Activated naive CD8-positive, alpha-beta T cell treated with anti-CD3 and anti-CD28 coated beads, Interleukin-2, amount 50 U/mL, for 24 hours (primary cell): Measurements from ENCODE around the gene CFP.

Experiments
- ATAC-seq: fragments of 150-1000 bp; cut with Tn5 transposase; one replicate; pipeline ENCODE4 v1.10.0; 2021
- DNase-seq: peaks from one replicate; pipeline ENCODE4 v3.0.0; 2021
- H3K27ac Mint-ChIP-seq: one replicate; pipeline ENCODE4 v1.8.0; 2021; ENCODE audit warnings: mild to moderate bottlenecking, mixed read lengths
- H3K27me3 Mint-ChIP-seq: one replicate; pipeline ENCODE4 v1.8.0; 2021; ENCODE audit warnings: mixed read lengths
- H3K36me3 Mint-ChIP-seq: one replicate; pipeline ENCODE4 v1.8.0; 2021; ENCODE audit warnings: low read depth, mixed read lengths
- H3K4me1 Mint-ChIP-seq: one replicate; pipeline ENCODE4 v1.8.0; 2021; ENCODE audit warnings: mixed read lengths
- H3K4me3 Mint-ChIP-seq: one replicate; pipeline ENCODE4 v1.8.0; 2021; ENCODE audit warnings: mild to moderate bottlenecking, moderate library complexity, mixed read lengths
- H3K9me3 Mint-ChIP-seq: one replicate; pipeline ENCODE4 v1.8.0; 2021; ENCODE audit warnings: mixed read lengths

CFP gene

GRCh38 chrX:47578692-47579091 is 51.0 kb downstream of the CFP start:
- no peak for ATAC-seq
- no peak overlapping the region for H3K4me3 Mint-ChIP-seq
- no peak overlapping the region for H3K27ac Mint-ChIP-seq

GRCh38 chrX:47577901-47578300 is 51.8 kb downstream of the CFP start:
- no peak overlapping the region for H3K4me3 Mint-ChIP-seq
- no peak for ATAC-seq
- H3K36me3 Mint-ChIP-seq = no peaks in the 10 kb centered on the region
- no peak for DNase-seq
- peaks cover 33% of the 10 kb centered on the region for H3K4me1 Mint-ChIP-seq
- no peaks in the 10 kb centered on the region for H3K9me3 Mint-ChIP-seq
- H3K27ac Mint-ChIP-seq = no peak overlapping the region
- peaks cover 10% of the 10 kb centered on the region for H3K27me3 Mint-ChIP-seq

More at GRCh38 chrX:47578692-47579091, 51.0 kb downstream of the CFP start:
- peaks cover 35% of the 10 kb centered on the region for H3K4me1 Mint-ChIP-seq
- H3K9me3 Mint-ChIP-seq = no peaks in the 10 kb centered on the region
- DNase-seq = no peak
- H3K36me3 Mint-ChIP-seq = no peaks in the 10 kb centered on the region
- H3K27me3 Mint-ChIP-seq = peaks cover 7% of the 10 kb centered on the region

- no peak overlapping the region for H3K4me3 Mint-ChIP-seq
- DNase-seq = no peak
- peaks cover 10% of the 10 kb centered on the region for H3K27me3 Mint-ChIP-seq
- H3K4me1 Mint-ChIP-seq = peaks cover 32% of the 10 kb centered on the region
- no peak overlapping the region for H3K27ac Mint-ChIP-seq
- H3K36me3 Mint-ChIP-seq = no peaks in the 10 kb centered on the region
- H3K9me3 Mint-ChIP-seq = no peaks in the 10 kb centered on the region
- ATAC-seq = no peak
Measured at GRCh38 chrX:47577424-47577823, 52.3 kb downstream of the CFP start.

- DNase-seq (no peak), ATAC-seq (no peak)
- Mint-ChIP-seq H3K4me3 (no peak overlapping the region), H3K4me1 (peaks cover 23% of the 10 kb centered on the region), H3K9me3 (no peaks in the 10 kb centered on the region), H3K27me3 (peaks cover 8% of the 10 kb centered on the region), H3K36me3 (peaks cover 9% of the 10 kb centered on the region), H3K27ac (no peak overlapping the region)
Measured at GRCh38 chrX:47576021-47576898, 53.5 kb downstream of the CFP start.

GRCh38 chrX:47574547-47575301 is 55.0 kb downstream of the CFP start:
- Mint-ChIP-seq H3K4me1 (peaks cover 16% of the 10 kb centered on the region), H3K9me3 (no peaks in the 10 kb centered on the region), H3K27me3 (peaks cover 8% of the 10 kb centered on the region), H3K4me3 (no peak overlapping the region), H3K27ac (no peak overlapping the region), H3K36me3 (peaks cover 16% of the 10 kb centered on the region)
- ATAC-seq = no peak
- DNase-seq = no peak

- ATAC-seq = no peak
- DNase-seq = no peak
- Mint-ChIP-seq H3K4me1 (peaks cover 13% of the 10 kb centered on the region), H3K36me3 (peaks cover 16% of the 10 kb centered on the region), H3K4me3 (no peak overlapping the region), H3K9me3 (no peaks in the 10 kb centered on the region), H3K27me3 (peaks cover 8% of the 10 kb centered on the region), H3K27ac (no peak overlapping the region)
Measured at GRCh38 chrX:47574076-47574546, 55.6 kb downstream of the CFP start.

- no peak for DNase-seq
- peak overlapping the region; percentile 42 for H3K27ac Mint-ChIP-seq
- H3K9me3 Mint-ChIP-seq = no peaks in the 10 kb centered on the region
Measured at GRCh38 chrX:47573341-47574075, 56.2 kb downstream of the CFP start.

More at GRCh38 chrX:47573341-47574075, 56.2 kb downstream of the CFP start:
- H3K27me3 Mint-ChIP-seq = peaks cover 8% of the 10 kb centered on the region
- peak overlapping the region; percentile 36 for H3K4me3 Mint-ChIP-seq
- H3K4me1 Mint-ChIP-seq = peaks cover 10% of the 10 kb centered on the region
- no peak for ATAC-seq
- H3K36me3 Mint-ChIP-seq = peaks cover 16% of the 10 kb centered on the region
